ENCODE results near the gene IL37. TPM values are rescaled to one million over a fixed set of nuclear protein-coding genes. Genes with fewer than 3 reads are reported as not detected.
A peak's percentile ranks its signal among the peaks of the same experiment; 100 is the strongest.

The IL37 gene
- total RNA-seq, 1 donor = not detected

- DNase-seq (ENCODE audit: low read depth in 2 of 3, low spot score in 2 of 3) = no peak
Observed at GRCh38 chr2:112954364-112954763, 43.4 kb downstream of the IL37 start.

- no peak for DNase-seq (ENCODE audit: low read depth in 2 of 3, low spot score in 2 of 3)
Observed at GRCh38 chr2:112957511-112957910, 46.5 kb downstream of the IL37 start.

GRCh38 chr2:112958428-112959108 is 47.6 kb downstream of the IL37 start:
- peak; percentile 19 to 83 (median 57) for DNase-seq (ENCODE audit: low read depth in 2 of 3, low spot score in 2 of 3)

GRCh38 chr2:112959109-112959812 is 48.3 kb downstream of the IL37 start:
- DNase-seq (ENCODE audit: low read depth in 2 of 3, low spot score in 2 of 3) = peak in 1 of 3 donors; percentile 29

GRCh38 chr2:112960230-112960825 is 49.4 kb downstream of the IL37 start:
- DNase-seq (ENCODE audit: low read depth in 2 of 3, low spot score in 2 of 3) = no peak

- DNase-seq (ENCODE audit: low read depth in 2 of 3, low spot score in 2 of 3) = no peak
Observed at GRCh38 chr2:112962308-112963175, 51.6 kb downstream of the IL37 start.

GRCh38 chr2:112967023-112967422 is 56.1 kb downstream of the IL37 start:
- no peak for DNase-seq (ENCODE audit: low read depth in 2 of 3, low spot score in 2 of 3)

Other genes with a start within 250 kb of the IL37 start
- gene NT5DC4, start 190.1 kb upstream of the IL37 start, total RNA-seq = not detected
- gene CKAP2L, start 146.6 kb upstream of the IL37 start, total RNA-seq = 0.81 TPM
- gene IL1A, start 126.7 kb upstream of the IL37 start, total RNA-seq = under 0.01 TPM
- gene IL1B, start 74.4 kb upstream of the IL37 start, total RNA-seq = 279 TPM
- not detected for gene IL36G, start 66.8 kb downstream of the IL37 start, total RNA-seq
- gene IL36A, start 94.3 kb downstream of the IL37 start, total RNA-seq = under 0.01 TPM
- not detected for gene IL36B, start 141.7 kb downstream of the IL37 start, total RNA-seq
- gene IL36RN, start 148.0 kb downstream of the IL37 start, total RNA-seq = not detected
- gene IL1F10, start 156.8 kb downstream of the IL37 start, total RNA-seq = not detected
- 0.54 TPM for gene IL1RN, start 216.4 kb downstream of the IL37 start, total RNA-seq